Naive B cell (primary cell): ENCODE measurements around the gene LRMDA. TPM values are rescaled to one million over a fixed set of nuclear protein-coding genes. Genes with fewer than 3 reads are reported as not detected.

Experiments used
- ATAC-seq, 2 donors: fragments of 150-1000 bp; cut with Tn5 transposase; 2 replicates each; pipeline ENCODE4 v1.10.0; 2021; ENCODE audit warnings: low read depth in 2 of 2, mild to moderate bottlenecking in 2 of 2, moderate library complexity in 2 of 2
- DNase-seq: peaks from one replicate; pipeline ENCODE4 v3.0.0; 2022
- H3K27ac Mint-ChIP-seq, 6 donors: one replicate each; pipeline ENCODE4 v1.8.0; 2020 to 2022; ENCODE audit warnings: mild to moderate bottlenecking in 6 of 6, mixed read lengths in 6 of 6, moderate library complexity in 5 of 6, inconsistent platforms in 2 of 6
- H3K27me3 Mint-ChIP-seq, 3 donors: one replicate each; pipeline ENCODE4 v1.8.0; 2021 to 2022; ENCODE audit warnings: mixed read lengths in 3 of 3, mild to moderate bottlenecking in 1 of 3
- H3K36me3 Mint-ChIP-seq, 2 donors: one replicate each; pipeline ENCODE4 v1.8.0; 2020 to 2022; ENCODE audit warnings: mixed read lengths in 2 of 2, inconsistent platforms in 1 of 2, mild to moderate bottlenecking in 1 of 2
- H3K4me1 Mint-ChIP-seq, 3 donors: one replicate each; pipeline ENCODE4 v1.8.0; 2020 to 2022; ENCODE audit warnings: mixed read lengths in 3 of 3, inconsistent platforms in 1 of 3, mild to moderate bottlenecking in 1 of 3, moderate library complexity in 1 of 3
- H3K4me3 Mint-ChIP-seq, 8 donors: one replicate each; pipeline ENCODE4 v1.8.0; 2020 to 2022; ENCODE audit warnings: mild to moderate bottlenecking in 8 of 8, mixed read lengths in 8 of 8, moderate library complexity in 8 of 8, inconsistent platforms in 2 of 8
- H3K9me3 Mint-ChIP-seq, 7 donors: one replicate each; pipeline ENCODE4 v1.8.0; 2020 to 2022; ENCODE audit warnings: mixed read lengths in 7 of 7, mild to moderate bottlenecking in 5 of 7, inconsistent platforms in 2 of 7, moderate library complexity in 1 of 7
- polyA plus RNA-seq, 6 donors: library from polyadenylated mRNA; unstranded; fragments of 300-500 nt; fragmentation: Illumina TruSeq; gene quantifications; one replicate each; pipeline ENCODE4 v1.2.3, GENCODE V29; 2021; ENCODE audit warnings: low read depth in 6 of 6

Gene LRMDA
- polyA plus RNA-seq, 6 donors from 2014 or later = 2.1 TPM; not detected in 5

- H3K4me1 Mint-ChIP-seq = no peaks in the 10 kb centered on the region
- no peaks in the 10 kb centered on the region for H3K36me3 Mint-ChIP-seq
- H3K27ac Mint-ChIP-seq = peak overlapping the region in 1 of 6 donors; percentile 5
- peaks cover 0 to 1% (median 0%) of the 10 kb centered on the region in 7 donors for H3K9me3 Mint-ChIP-seq
- no peak overlapping the region for H3K4me3 Mint-ChIP-seq
- ATAC-seq (no peak), DNase-seq (no peak)
- H3K27me3 Mint-ChIP-seq = peaks cover 9 to 23% (median 12%) of the 10 kb centered on the region in 3 donors
These were observed 35.5 kb downstream of the LRMDA start for GRCh38 chr10:75466886-75467285.

GRCh38 chr10:75468612-75469005 lies 37.2 kb downstream of the LRMDA start:
- no peak for ATAC-seq
- no peak overlapping the region for H3K27ac Mint-ChIP-seq
- H3K4me3 Mint-ChIP-seq = no peak overlapping the region
- H3K27me3 Mint-ChIP-seq = peaks cover 9 to 23% (median 16%) of the 10 kb centered on the region in 3 donors
- H3K36me3 Mint-ChIP-seq = no peaks in the 10 kb centered on the region
- no peaks in the 10 kb centered on the region for H3K4me1 Mint-ChIP-seq
- peaks cover 0 to 4% (median 0%) of the 10 kb centered on the region in 7 donors for H3K9me3 Mint-ChIP-seq
- DNase-seq = no peak

GRCh38 chr10:75469006-75469616 lies 37.7 kb downstream of the LRMDA start:
- no peak for ATAC-seq
- H3K4me3 Mint-ChIP-seq = no peak overlapping the region
- H3K27ac Mint-ChIP-seq = no peak overlapping the region
- H3K4me1 Mint-ChIP-seq = no peaks in the 10 kb centered on the region
- DNase-seq = no peak
- peaks cover 8 to 20% (median 16%) of the 10 kb centered on the region in 3 donors for H3K27me3 Mint-ChIP-seq
- peaks cover 0 to 4% (median 1%) of the 10 kb centered on the region in 7 donors for H3K9me3 Mint-ChIP-seq
- no peaks in the 10 kb centered on the region for H3K36me3 Mint-ChIP-seq

- ATAC-seq (no peak), DNase-seq (no peak)
- Mint-ChIP-seq H3K9me3 (peaks cover 0 to 6% (median 0%) of the 10 kb centered on the region in 7 donors), H3K36me3 (no peaks in the 10 kb centered on the region), H3K27ac (no peak overlapping the region), H3K27me3 (peaks cover under 1 to 13% (median 11%) of the 10 kb centered on the region in 3 donors), H3K4me3 (no peak overlapping the region), H3K4me1 (no peaks in the 10 kb centered on the region)
These were observed 39.5 kb downstream of the LRMDA start for GRCh38 chr10:75470901-75471300.

GRCh38 chr10:75472685-75473084 lies 41.3 kb downstream of the LRMDA start:
- Mint-ChIP-seq H3K36me3 (no peaks in the 10 kb centered on the region), H3K4me3 (no peak overlapping the region), H3K27ac (no peak overlapping the region), H3K9me3 (peaks cover 0 to 6% (median 0%) of the 10 kb centered on the region in 7 donors), H3K4me1 (no peaks in the 10 kb centered on the region), H3K27me3 (peaks cover 0 to 6% (median 4%) of the 10 kb centered on the region in 3 donors)
- no peak for DNase-seq
- ATAC-seq = no peak

GRCh38 chr10:75474106-75474505 lies 42.7 kb downstream of the LRMDA start:
- Mint-ChIP-seq H3K36me3 (no peaks in the 10 kb centered on the region), H3K27me3 (peaks cover 0 to 6% (median 4%) of the 10 kb centered on the region in 3 donors), H3K4me3 (no peak overlapping the region), H3K4me1 (no peaks in the 10 kb centered on the region), H3K9me3 (peaks cover 0 to 6% (median 0%) of the 10 kb centered on the region in 7 donors), H3K27ac (no peak overlapping the region)
- no peak for DNase-seq
- no peak for ATAC-seq

GRCh38 chr10:75475460-75476182 lies 44.2 kb downstream of the LRMDA start:
- no peak overlapping the region for H3K27ac Mint-ChIP-seq
- H3K4me1 Mint-ChIP-seq = no peaks in the 10 kb centered on the region
- no peak for ATAC-seq
- H3K9me3 Mint-ChIP-seq = peaks cover 0 to 6% (median 0%) of the 10 kb centered on the region in 7 donors
- no peak overlapping the region for H3K4me3 Mint-ChIP-seq
- DNase-seq = no peak
- no peaks in the 10 kb centered on the region for H3K36me3 Mint-ChIP-seq
- peaks cover 0 to 6% (median 4%) of the 10 kb centered on the region in 3 donors for H3K27me3 Mint-ChIP-seq

GRCh38 chr10:75476569-75476968 lies 45.1 kb downstream of the LRMDA start:
- Mint-ChIP-seq H3K4me3 (no peak overlapping the region), H3K27ac (peak overlapping the region in 1 of 6 donors; percentile 82), H3K27me3 (peaks cover 0 to 6% (median 4%) of the 10 kb centered on the region in 3 donors), H3K36me3 (no peaks in the 10 kb centered on the region), H3K9me3 (peaks cover 0 to 6% (median 0%) of the 10 kb centered on the region in 7 donors), H3K4me1 (no peaks in the 10 kb centered on the region)
- no peak for ATAC-seq
- DNase-seq = no peak

- peaks cover 0 to 6% (median 0%) of the 10 kb centered on the region in 7 donors for H3K9me3 Mint-ChIP-seq
- DNase-seq (no peak), ATAC-seq (no peak)
- H3K36me3 Mint-ChIP-seq = no peaks in the 10 kb centered on the region
- H3K27ac Mint-ChIP-seq = peak overlapping the region in 1 of 6 donors; percentile 82
- H3K4me3 Mint-ChIP-seq = no peak overlapping the region
- H3K4me1 Mint-ChIP-seq = no peaks in the 10 kb centered on the region
- H3K27me3 Mint-ChIP-seq = peaks cover 0 to 4% (median 3%) of the 10 kb centered on the region in 3 donors
These were observed 45.6 kb downstream of the LRMDA start for GRCh38 chr10:75476985-75477384.

GRCh38 chr10:75477680-75478079 lies 46.3 kb downstream of the LRMDA start:
- Mint-ChIP-seq H3K27ac (no peak overlapping the region), H3K27me3 (peaks cover 0 to 4% (median 0%) of the 10 kb centered on the region in 3 donors), H3K4me3 (peak overlapping the region in 1 of 8 donors; percentile 35), H3K4me1 (no peaks in the 10 kb centered on the region), H3K9me3 (peaks cover 0 to 6% (median 0%) of the 10 kb centered on the region in 7 donors), H3K36me3 (no peaks in the 10 kb centered on the region)
- ATAC-seq (no peak), DNase-seq (no peak)

GRCh38 chr10:75480374-75480773 lies 49.0 kb downstream of the LRMDA start:
- Mint-ChIP-seq H3K9me3 (peaks cover 0 to 7% (median 0%) of the 10 kb centered on the region in 7 donors), H3K4me3 (no peak overlapping the region), H3K4me1 (no peaks in the 10 kb centered on the region), H3K27me3 (peaks cover 0 to 4% (median 0%) of the 10 kb centered on the region in 3 donors), H3K27ac (no peak overlapping the region), H3K36me3 (no peaks in the 10 kb centered on the region)
- ATAC-seq (no peak), DNase-seq (no peak)

- ATAC-seq = no peak
- H3K27ac Mint-ChIP-seq = no peak overlapping the region
- H3K4me3 Mint-ChIP-seq = no peak overlapping the region
- no peaks in the 10 kb centered on the region for H3K36me3 Mint-ChIP-seq
- H3K9me3 Mint-ChIP-seq = peaks cover 0 to 7% (median 2%) of the 10 kb centered on the region in 7 donors
- no peak for DNase-seq
- no peaks in the 10 kb centered on the region for H3K4me1 Mint-ChIP-seq
- H3K27me3 Mint-ChIP-seq = peaks cover 0 to 5% (median 0%) of the 10 kb centered on the region in 3 donors
These were observed 51.8 kb downstream of the LRMDA start for GRCh38 chr10:75483188-75483587.

- DNase-seq = no peak
- no peak overlapping the region for H3K27ac Mint-ChIP-seq
- no peak for ATAC-seq
- no peaks in the 10 kb centered on the region for H3K4me1 Mint-ChIP-seq
- peaks cover 0 to 7% (median 2%) of the 10 kb centered on the region in 7 donors for H3K9me3 Mint-ChIP-seq
- no peaks in the 10 kb centered on the region for H3K36me3 Mint-ChIP-seq
- peaks cover 0 to 5% (median 0%) of the 10 kb centered on the region in 3 donors for H3K27me3 Mint-ChIP-seq
- no peak overlapping the region for H3K4me3 Mint-ChIP-seq
These were observed 53.3 kb downstream of the LRMDA start for GRCh38 chr10:75484717-75485116.

GRCh38 chr10:75486591-75486990 lies 55.2 kb downstream of the LRMDA start:
- Mint-ChIP-seq H3K4me1 (no peaks in the 10 kb centered on the region), H3K27me3 (peaks cover 0 to 5% (median 0%) of the 10 kb centered on the region in 3 donors), H3K4me3 (no peak overlapping the region), H3K27ac (no peak overlapping the region), H3K9me3 (peaks cover 0 to 7% (median 2%) of the 10 kb centered on the region in 7 donors), H3K36me3 (peaks cover 0 to 2% of the 10 kb centered on the region in 2 donors)
- ATAC-seq (no peak), DNase-seq (no peak)
